DND-41 (cell line): ENCODE measurements around the gene ITGAV.

ENCODE experiments used
- EZH2 ChIP-seq: IDR thresholded peaks from 3 replicates; pipeline ENCODE4 v1.6.1; 2012; ENCODE audit warnings: borderline replicate concordance, low read depth, mild to moderate bottlenecking, moderate library complexity, low read length, inconsistent platforms; ENCODE audit not compliant: severe bottlenecking
- TF ChIP-seq, protein P1 (sequence below): IDR thresholded peaks from 2 replicates; pipeline ENCODE4 v1.5.1; 2012; ENCODE audit warnings: borderline replicate concordance, low read length, moderate library complexity, mild to moderate bottlenecking; ENCODE audit not compliant: poor library complexity, severe bottlenecking; ENCODE audit errors: extremely low read depth

DNA sequence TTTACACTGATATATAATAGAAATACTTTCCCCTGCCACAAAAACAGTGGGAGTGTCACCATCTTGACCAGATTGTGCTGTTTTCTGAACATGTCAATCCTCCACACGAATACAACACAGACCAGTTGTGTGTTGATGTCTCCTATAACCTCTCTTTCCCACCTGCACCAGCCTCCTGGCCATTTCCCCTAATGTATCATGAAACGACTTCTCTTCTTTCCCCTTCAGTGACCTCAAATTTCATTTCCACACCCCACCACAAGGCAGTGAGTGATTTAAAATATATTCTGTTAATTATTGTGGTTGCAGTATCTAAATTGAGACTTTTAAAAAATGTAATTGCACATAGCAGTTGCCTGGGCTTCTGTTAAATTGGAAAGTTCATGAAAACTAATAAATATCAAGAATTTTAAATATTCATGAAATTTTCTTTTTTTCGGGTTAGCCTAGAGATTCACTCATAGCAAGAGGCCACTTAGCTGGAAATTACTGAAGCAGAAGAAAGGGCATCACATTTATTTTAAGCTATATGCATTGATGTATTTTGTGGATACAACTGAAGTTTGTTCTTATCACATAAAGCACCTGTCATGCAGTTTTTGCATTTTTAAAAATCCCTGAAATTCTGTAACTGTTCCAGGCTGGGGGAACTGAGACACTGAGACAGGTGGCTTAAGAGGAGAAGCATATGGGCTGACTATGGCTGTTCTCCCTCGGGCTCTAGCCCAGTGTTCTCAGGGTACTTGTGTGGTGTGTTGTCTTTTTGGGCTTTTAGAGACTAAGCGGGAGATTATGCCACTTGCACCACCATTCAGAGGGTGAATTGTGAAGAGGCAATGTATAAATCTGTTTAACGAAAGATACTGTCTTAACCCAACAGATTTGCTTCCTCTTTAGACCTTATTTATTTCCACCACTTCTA lies 119.9 kb downstream of the ITGAV start:
- TF ChIP-seq, protein P1, sequence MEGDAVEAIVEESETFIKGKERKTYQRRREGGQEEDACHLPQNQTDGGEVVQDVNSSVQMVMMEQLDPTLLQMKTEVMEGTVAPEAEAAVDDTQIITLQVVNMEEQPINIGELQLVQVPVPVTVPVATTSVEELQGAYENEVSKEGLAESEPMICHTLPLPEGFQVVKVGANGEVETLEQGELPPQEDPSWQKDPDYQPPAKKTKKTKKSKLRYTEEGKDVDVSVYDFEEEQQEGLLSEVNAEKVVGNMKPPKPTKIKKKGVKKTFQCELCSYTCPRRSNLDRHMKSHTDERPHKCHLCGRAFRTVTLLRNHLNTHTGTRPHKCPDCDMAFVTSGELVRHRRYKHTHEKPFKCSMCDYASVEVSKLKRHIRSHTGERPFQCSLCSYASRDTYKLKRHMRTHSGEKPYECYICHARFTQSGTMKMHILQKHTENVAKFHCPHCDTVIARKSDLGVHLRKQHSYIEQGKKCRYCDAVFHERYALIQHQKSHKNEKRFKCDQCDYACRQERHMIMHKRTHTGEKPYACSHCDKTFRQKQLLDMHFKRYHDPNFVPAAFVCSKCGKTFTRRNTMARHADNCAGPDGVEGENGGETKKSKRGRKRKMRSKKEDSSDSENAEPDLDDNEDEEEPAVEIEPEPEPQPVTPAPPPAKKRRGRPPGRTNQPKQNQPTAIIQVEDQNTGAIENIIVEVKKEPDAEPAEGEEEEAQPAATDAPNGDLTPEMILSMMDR = no peak
- no peak for TF ChIP-seq EZH2
